GM21390 (cell line): Measurements from ENCODE around the gene C6orf58.

Experiments used
- ATAC-seq: cut with Tn5 transposase; IDR thresholded peaks from one replicate; pipeline ENCODE4 v1.9.1; 2021; ENCODE audit not compliant: unreplicated experiment

Gene C6orf58

GRCh38 chr6:127576874-127577273 is at the start of gene C6orf58:
C6orf58 (plus strand) TSS chr6:127577174; CDS start chr6:127577186, 12 bp downstream.
- ATAC-seq, result no peak

GRCh38 chr6:127533011-127533410 is 44.0 kb upstream of the C6orf58 start:
- ATAC-seq, result no peak

DNA sequence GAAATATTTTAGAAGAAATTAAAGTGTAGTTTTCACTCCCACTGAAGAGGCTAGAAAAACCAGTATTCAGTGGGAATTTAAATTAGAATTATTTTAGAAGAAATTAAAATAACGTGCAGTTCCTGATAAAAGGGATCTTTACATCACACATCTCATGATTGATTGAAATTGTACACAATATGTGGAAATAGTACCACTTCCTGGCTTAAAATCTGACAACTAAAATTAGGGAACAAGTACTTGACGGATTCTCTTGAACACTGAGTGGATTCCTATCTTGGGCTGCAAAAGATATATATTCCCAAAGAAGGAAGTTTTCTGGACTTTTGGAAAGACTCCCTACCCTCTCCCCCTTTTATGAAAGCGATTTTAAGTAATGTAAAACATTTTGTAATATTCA is 43.2 kb upstream of the C6orf58 start:
- no peak for ATAC-seq

DNA sequence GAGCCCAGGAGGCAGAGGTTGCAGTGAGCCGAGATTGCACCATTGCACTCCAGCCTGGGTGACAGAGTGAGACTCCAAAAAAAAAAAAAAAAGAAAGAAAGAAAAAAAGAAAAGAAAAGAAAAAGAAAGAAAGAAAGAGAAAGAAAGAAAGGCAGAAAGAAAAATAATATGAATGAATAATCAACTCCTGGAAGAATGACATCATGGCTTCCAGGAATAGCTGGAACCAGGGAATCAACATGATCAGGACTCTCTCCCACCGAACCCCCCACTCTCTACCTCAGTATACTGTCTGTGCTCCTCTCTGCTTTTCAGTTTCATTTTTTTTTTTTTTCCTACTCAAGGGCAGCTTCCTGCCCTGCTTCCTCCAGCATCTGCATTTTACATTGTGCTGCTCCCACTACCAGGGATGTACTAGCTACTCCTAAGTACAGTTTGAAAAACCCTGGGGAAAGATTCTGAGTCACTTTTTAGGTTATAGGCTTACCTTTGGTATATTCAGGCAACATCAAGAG is 38.2 kb upstream of the C6orf58 start:
- ATAC-seq, result no peak

DNA sequence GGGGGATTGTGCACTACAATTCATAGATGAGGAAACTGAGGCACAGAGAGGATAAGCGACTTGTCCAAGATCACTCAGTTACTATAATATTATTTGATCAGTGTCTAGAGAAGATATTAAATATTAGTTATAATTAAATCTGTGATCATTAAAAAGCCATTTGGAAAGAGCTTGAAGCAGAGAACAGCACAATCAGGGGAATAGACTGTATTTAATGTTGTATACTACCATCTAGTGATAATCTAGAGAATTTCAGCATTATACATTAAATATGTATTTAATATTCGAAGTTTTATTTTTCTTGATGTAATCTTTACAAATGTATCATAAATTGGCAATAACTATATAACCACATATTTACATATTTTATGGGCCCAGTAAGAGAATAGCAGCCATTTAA is 37.7 kb upstream of the C6orf58 start:
- ATAC-seq, result peak; percentile 55

- no peak for ATAC-seq
These were observed 29.8 kb upstream of the C6orf58 start for GRCh38 chr6:127547215-127547614.

DNA sequence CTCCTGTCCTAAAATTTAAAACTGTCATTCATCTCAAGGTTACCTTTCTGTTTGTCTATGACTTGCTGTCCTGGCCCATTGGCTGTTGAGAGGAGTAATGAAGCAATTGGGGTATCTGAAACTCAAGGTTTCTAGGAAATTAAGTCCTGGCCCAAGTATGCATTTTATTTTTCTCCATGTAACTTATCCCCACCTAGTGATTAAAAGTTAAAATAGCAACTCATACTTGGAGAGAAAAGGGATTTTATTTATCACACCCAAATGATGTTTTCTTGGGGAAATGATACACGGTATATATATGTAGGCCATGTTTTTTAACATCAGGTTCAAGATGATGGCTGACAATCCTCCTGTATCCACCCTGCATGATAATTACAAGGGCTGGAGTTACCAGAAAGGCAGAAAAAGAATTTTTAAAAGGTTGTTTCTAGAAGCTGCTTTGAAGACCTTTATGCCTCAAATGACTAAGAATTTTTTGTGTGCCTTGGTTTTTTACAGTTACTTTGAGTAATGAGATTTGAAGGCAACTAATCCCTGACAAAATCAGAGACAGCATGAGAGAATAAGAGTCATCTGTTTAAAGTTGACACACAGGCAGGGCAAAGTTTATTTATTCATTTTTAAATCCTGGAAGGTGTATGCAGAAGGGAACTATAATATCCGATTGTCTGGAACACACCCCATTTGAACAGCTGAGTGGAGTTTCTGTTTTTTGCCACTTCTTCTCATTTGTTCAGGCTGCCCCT is 28.9 kb upstream of the C6orf58 start:
- no peak for ATAC-seq

DNA sequence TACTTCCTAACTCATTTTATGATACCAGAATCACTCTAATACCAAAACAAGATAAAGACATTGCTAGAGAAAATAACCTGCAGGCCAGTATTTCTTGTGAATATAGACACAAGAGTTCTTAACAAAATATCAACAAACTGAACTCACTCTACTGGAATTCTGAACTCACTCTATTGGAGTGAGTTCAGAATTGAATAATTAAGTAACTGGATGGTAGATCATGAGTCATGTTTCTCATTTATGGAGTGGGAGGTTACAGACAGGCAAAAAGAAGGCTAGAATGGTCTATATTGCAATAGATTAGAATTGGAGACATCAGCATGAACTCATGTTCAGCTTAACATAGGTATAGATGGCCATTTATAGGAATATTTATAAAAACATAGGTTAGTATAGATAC is 26.6 kb upstream of the C6orf58 start:
- no peak for ATAC-seq

- ATAC-seq, result no peak
These were observed 22.5 kb upstream of the C6orf58 start for GRCh38 chr6:127554435-127555006.

GRCh38 chr6:127561660-127562059 is 15.3 kb upstream of the C6orf58 start:
- no peak for ATAC-seq

DNA sequence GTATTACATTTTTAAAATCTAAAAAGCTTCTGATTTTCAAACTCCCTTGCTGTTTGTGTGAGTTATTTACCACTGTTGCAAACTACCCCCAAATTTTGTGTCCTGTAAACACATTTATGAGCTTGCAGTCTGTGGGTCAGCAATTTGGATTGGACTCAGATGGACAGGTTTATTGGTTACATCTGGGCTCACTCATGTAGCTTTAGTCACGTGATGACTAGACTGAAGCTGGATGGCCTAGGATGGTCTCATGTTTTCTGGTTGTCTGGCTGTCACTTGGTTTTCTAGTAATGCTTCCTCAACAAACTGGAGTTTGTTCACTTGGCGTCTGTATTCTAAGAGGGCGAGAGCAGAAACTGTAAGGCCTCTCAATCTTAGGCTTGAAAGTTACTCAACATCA is 12.2 kb upstream of the C6orf58 start:
- ATAC-seq, result no peak

- no peak for ATAC-seq
These were observed 10.9 kb upstream of the C6orf58 start for GRCh38 chr6:127566119-127566518.

- ATAC-seq, result no peak
These were observed 10.3 kb upstream of the C6orf58 start for GRCh38 chr6:127566651-127567050.

DNA sequence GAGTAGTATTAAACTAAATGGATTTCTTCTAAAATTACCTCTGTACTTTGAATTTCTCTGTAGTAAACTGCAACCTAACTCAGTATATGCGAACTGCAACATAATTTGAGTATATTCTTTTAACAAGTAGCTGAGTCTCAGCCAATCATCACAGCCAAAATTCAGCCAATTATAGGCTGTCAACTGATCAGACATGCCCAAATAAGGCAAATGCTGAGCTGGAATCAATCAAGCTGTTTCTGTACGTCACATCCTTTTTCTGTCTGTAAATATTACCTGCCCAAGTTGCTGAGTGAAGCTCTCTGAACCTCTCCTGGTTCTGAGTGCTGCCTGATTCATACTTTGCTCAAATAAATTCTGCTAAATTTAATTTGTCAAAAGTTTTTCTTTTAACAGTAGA is 9.5 kb upstream of the C6orf58 start:
- no peak for ATAC-seq

DNA sequence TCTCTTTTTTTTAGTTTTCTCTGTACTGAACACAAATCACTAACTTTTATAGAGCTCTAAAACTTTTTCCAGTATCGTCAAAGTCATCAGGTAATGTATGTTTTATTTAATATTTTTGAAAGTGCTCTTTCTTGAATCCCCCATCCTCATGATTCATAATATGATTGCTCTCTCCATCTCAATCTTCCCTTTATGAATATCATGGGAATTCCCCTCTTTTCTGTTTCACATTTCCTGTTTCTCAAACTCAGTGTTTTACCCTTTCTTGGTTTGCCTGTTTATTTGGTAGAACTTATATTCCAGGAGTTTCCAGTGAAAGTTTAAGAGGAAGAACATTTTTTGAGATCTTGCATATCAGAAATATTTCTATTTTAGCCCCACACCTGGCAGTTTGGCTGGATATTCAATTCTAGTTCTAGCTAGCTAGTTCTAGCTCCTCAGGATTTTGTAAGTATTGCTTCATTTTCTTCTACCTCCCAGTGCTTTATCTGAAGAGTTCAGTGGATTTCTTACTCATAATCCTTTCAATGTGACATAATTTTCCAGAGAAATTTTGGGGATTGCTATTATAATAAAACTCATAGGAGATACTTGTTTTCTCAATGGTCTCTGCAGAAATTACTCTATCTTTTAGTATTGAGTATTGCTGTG is 6.1 kb upstream of the C6orf58 start:
- peak; percentile 79 for ATAC-seq

GRCh38 chr6:127578900-127579299 is 1.9 kb downstream of the C6orf58 start:
- ATAC-seq, result no peak

GRCh38 chr6:127581576-127581975 is 4.6 kb downstream of the C6orf58 start:
- no peak for ATAC-seq

DNA sequence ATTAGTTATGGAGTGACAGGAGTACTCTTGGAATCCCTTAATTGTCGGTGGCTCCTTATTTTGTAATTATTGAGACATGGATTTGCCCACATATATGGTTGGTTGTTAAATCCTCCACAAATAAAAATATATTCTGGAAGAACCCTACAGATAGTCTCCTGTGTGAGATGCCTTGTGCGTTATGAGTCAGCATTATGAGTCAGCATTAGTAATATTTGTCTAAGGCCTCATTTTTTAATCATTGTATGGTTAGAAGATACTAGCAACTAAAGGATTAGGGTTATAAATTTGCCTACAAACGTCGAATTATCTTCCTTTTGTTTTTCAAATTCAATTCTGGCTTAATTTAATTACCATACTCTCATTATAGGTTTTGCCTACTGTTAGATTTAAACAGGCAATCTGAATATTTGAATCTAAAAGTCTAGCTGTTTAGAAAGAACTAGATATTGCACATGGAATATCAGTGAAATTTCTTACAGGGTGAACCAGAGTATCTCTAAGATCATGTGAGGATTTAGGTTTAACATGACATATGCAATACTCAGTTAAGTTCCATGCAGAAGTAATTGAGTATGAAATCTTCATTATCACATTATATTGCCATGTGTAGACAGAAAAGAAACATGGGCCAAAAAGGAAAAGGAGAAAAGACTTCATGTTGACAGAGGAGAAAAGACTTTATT is 5.9 kb downstream of the C6orf58 start:
- no peak for ATAC-seq

GRCh38 chr6:127585123-127585522 is 8.1 kb downstream of the C6orf58 start:
- ATAC-seq, result no peak

- ATAC-seq, result no peak
These were observed 9.4 kb downstream of the C6orf58 start for GRCh38 chr6:127586372-127586771.

- no peak for ATAC-seq
These were observed 10.9 kb downstream of the C6orf58 start for GRCh38 chr6:127587875-127588274.

DNA sequence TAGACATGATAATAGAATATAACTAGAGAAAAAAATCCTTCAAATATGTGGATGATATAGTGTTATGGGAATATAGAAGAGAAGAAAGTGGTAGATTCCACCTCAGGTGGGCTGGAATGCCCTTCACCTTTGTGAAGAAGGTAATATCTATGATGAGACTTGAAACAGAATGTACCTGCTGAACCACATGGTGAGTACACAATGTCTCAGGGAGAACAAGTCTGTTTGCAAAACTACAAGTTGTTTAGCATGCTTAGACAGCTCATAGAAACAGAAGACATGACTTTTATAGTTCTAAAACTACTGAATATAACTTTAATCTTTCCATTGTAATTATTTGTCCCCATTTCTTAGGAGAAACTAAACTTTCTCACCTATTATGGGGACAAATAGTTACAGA is 12.2 kb downstream of the C6orf58 start:
- ATAC-seq, result no peak
